ENCODE results near the gene RFXANK. TPM values are rescaled to one million over a fixed set of nuclear protein-coding genes. Genes with fewer than 3 reads are reported as not detected.

Gene RFXANK
- total RNA-seq, 2 experiments from 2014 or later = 105 to 114 TPM

GRCh38 chr19:19205416-19206410 lies 13.7 kb downstream of the RFXANK start:
- H3K9me2 ChIP-seq (ENCODE audit: insufficient read depth, low read length) = no peaks in the 10 kb centered on the region
- no TSS peak for BruUV-seq (replicated peaks)
- H3K9me3 ChIP-seq (ENCODE audit: low read length) = no peaks in the 10 kb centered on the region
- no peak overlapping the region for H3K4me2 ChIP-seq (ENCODE audit: low read length)
- TF ChIP-seq CTCF (conservative IDR thresholded peaks at IDR 0.05; ENCODE audit: low read length) (no peak), EZH2phosphoT487 (IDR thresholded peaks at IDR 0.05; ENCODE audit: borderline replicate concordance, low read depth, low read length) (no peak)
- DNase-seq (ENCODE audit: low spot score) = no peak
- H3K36me3 ChIP-seq (ENCODE audit: insufficient read depth, low read length) = peaks cover 19% of the 10 kb centered on the region
- H3K4me3 ChIP-seq (ENCODE audit: low read depth, low read length, poor library complexity, severe bottlenecking) = no peak overlapping the region
- intact Hi-C loops (cut with micrococcal nuclease; ENCODE audit: unreplicated experiment) = loop anchor here (10.0 kb wide), 1 partner anchor 119 kb away; the partner anchor contains the start of genes MAU2 and SUGP1
- H4K20me1 ChIP-seq (ENCODE audit: insufficient read depth, low read length) = no peaks in the 10 kb centered on the region
- no peak overlapping the region for H3K27ac ChIP-seq (ENCODE audit: low read depth, low read length, poor library complexity, severe bottlenecking)
- ChIA-PET POLR2A (no interaction called here), CTCF (ENCODE audit: unreplicated experiment) (no interaction called here)
- no peak overlapping the region for H2AFZ ChIP-seq (ENCODE audit: low read length)
- H3K79me2 ChIP-seq (ENCODE audit: insufficient read depth, low read depth, low read length) = peaks cover 20% of the 10 kb centered on the region; the same call in 1 of the 2 replicates
- H3K4me1 ChIP-seq (ENCODE audit: insufficient read depth, low read length, poor library complexity, severe bottlenecking) = peaks cover 21% of the 10 kb centered on the region

- ChIA-PET CTCF (ENCODE audit: unreplicated experiment) (no interaction called here), POLR2A (no interaction called here)
- Histone ChIP-seq H3K4me3 (ENCODE audit: low read depth, low read length, poor library complexity, severe bottlenecking) (no peak overlapping the region), H3K9me2 (ENCODE audit: insufficient read depth, low read length) (no peaks in the 10 kb centered on the region), H4K20me1 (ENCODE audit: insufficient read depth, low read length) (no peaks in the 10 kb centered on the region), H3K27ac (ENCODE audit: low read depth, low read length, poor library complexity, severe bottlenecking) (no peak overlapping the region), H3K79me2 (ENCODE audit: insufficient read depth, low read depth, low read length) (peaks cover 11% of the 10 kb centered on the region; the same call in 1 of the 2 replicates), H3K4me1 (ENCODE audit: insufficient read depth, low read length, poor library complexity, severe bottlenecking) (peaks cover 12% of the 10 kb centered on the region), H3K9me3 (ENCODE audit: low read length) (no peaks in the 10 kb centered on the region), H2AFZ (ENCODE audit: low read length) (no peak overlapping the region), H3K4me2 (ENCODE audit: low read length) (no peak overlapping the region), H3K36me3 (ENCODE audit: insufficient read depth, low read length) (peaks cover 8% of the 10 kb centered on the region)
- TF ChIP-seq EZH2phosphoT487 (IDR thresholded peaks at IDR 0.05; ENCODE audit: borderline replicate concordance, low read depth, low read length) = no peak
- no peak for TF ChIP-seq CTCF (conservative IDR thresholded peaks at IDR 0.05; ENCODE audit: low read length)
- no TSS peak for BruUV-seq (replicated peaks)
- no peak for DNase-seq (ENCODE audit: low spot score)
- intact Hi-C loops (cut with micrococcal nuclease; ENCODE audit: unreplicated experiment) = loop anchor here (10.0 kb wide), 1 partner anchor 118 kb away; the partner anchor contains the start of genes MAU2 and SUGP1
Measured at GRCh38 chr19:19206938-19207337, 14.9 kb downstream of the RFXANK start.
